Measurements from ENCODE around the gene NUP160.
"Not testable (repeated sequence)": the region's sequence is repeated elsewhere in the genome, so short reads cannot be mapped to it uniquely, and the experiment has no call there.

NUP160 gene

GRCh38 chr11:47788181-47788580 is 60.0 kb downstream of the NUP160 start:
- peak overlapping the region; percentile 38 for H3K27ac Mint-ChIP-seq
- no peaks in the 10 kb centered on the region for H3K27me3 Mint-ChIP-seq
- H3K4me3 Mint-ChIP-seq, result no peak overlapping the region
- no peaks in the 10 kb centered on the region for H3K9me3 Mint-ChIP-seq
- H3K36me3 Mint-ChIP-seq (ENCODE audit: low read depth), result peaks cover 96% of the 10 kb centered on the region
- H3K4me1 Mint-ChIP-seq (ENCODE audit: low read depth), result peaks cover 6% of the 10 kb centered on the region
- DNase-seq, result no peak

- no peaks in the 10 kb centered on the region for H3K27me3 Mint-ChIP-seq
- peaks cover 90% of the 10 kb centered on the region for H3K36me3 Mint-ChIP-seq (ENCODE audit: low read depth)
- DNase-seq, result no peak
- peaks cover 6% of the 10 kb centered on the region for H3K4me1 Mint-ChIP-seq (ENCODE audit: low read depth)
- peak overlapping the region; percentile 29 for H3K27ac Mint-ChIP-seq
- no peak overlapping the region for H3K4me3 Mint-ChIP-seq
- H3K9me3 Mint-ChIP-seq, result no peaks in the 10 kb centered on the region
Observed at GRCh38 chr11:47786373-47786772, 61.8 kb downstream of the NUP160 start.

GRCh38 chr11:47784785-47785381 is 63.3 kb downstream of the NUP160 start:
- no peaks in the 10 kb centered on the region for H3K27me3 Mint-ChIP-seq
- no peak for DNase-seq
- peaks cover 88% of the 10 kb centered on the region for H3K36me3 Mint-ChIP-seq (ENCODE audit: low read depth)
- H3K4me1 Mint-ChIP-seq (ENCODE audit: low read depth), result peaks cover 6% of the 10 kb centered on the region
- H3K27ac Mint-ChIP-seq, result peak overlapping the region; percentile 57
- no peaks in the 10 kb centered on the region for H3K9me3 Mint-ChIP-seq
- no peak overlapping the region for H3K4me3 Mint-ChIP-seq

GRCh38 chr11:47783087-47783610 is 65.0 kb downstream of the NUP160 start:
- Mint-ChIP-seq H3K4me3 (no peak overlapping the region), H3K9me3 (no peaks in the 10 kb centered on the region), H3K36me3 (ENCODE audit: low read depth) (peaks cover 91% of the 10 kb centered on the region), H3K27ac (no peak overlapping the region), H3K27me3 (no peaks in the 10 kb centered on the region), H3K4me1 (ENCODE audit: low read depth) (peaks cover 1% of the 10 kb centered on the region)
- DNase-seq, result no peak

- H3K36me3 Mint-ChIP-seq (ENCODE audit: low read depth), result peaks cover 86% of the 10 kb centered on the region
- H3K4me3 Mint-ChIP-seq, result no peak overlapping the region
- peak overlapping the region; percentile 41 for H3K27ac Mint-ChIP-seq
- no peaks in the 10 kb centered on the region for H3K9me3 Mint-ChIP-seq
- H3K27me3 Mint-ChIP-seq, result no peaks in the 10 kb centered on the region
- no peak for DNase-seq
- peaks cover 1% of the 10 kb centered on the region for H3K4me1 Mint-ChIP-seq (ENCODE audit: low read depth)
Observed at GRCh38 chr11:47778878-47779483, 69.2 kb downstream of the NUP160 start.

GRCh38 chr11:47775240-47775869 is 72.8 kb downstream of the NUP160 start:
- Mint-ChIP-seq H3K36me3 (ENCODE audit: low read depth) (peaks cover 60% of the 10 kb centered on the region), H3K27ac (peak overlapping the region; percentile 32), H3K4me3 (no peak overlapping the region), H3K27me3 (no peaks in the 10 kb centered on the region), H3K9me3 (no peaks in the 10 kb centered on the region), H3K4me1 (ENCODE audit: low read depth) (peaks cover 3% of the 10 kb centered on the region)
- peak; percentile 11 for DNase-seq

- peaks cover 45% of the 10 kb centered on the region for H3K36me3 Mint-ChIP-seq (ENCODE audit: low read depth)
- no peak overlapping the region for H3K27ac Mint-ChIP-seq
Observed at GRCh38 chr11:47773882-47774281, 74.3 kb downstream of the NUP160 start.

GRCh38 chr11:47769556-47769955 is 78.6 kb downstream of the NUP160 start:
- peak overlapping the region; percentile 65 for H3K27ac Mint-ChIP-seq
- not testable (repeated sequence) for H3K9me3 Mint-ChIP-seq, H3K4me3 Mint-ChIP-seq, H3K27me3 Mint-ChIP-seq, DNase-seq
- H3K36me3 Mint-ChIP-seq (ENCODE audit: low read depth), result peaks cover 35% of the 10 kb centered on the region
- H3K4me1 Mint-ChIP-seq (ENCODE audit: low read depth), result peaks cover 20% of the 10 kb centered on the region

More at GRCh38 chr11:47773882-47774281, 74.3 kb downstream of the NUP160 start:
- Mint-ChIP-seq H3K27me3 (no peaks in the 10 kb centered on the region), H3K4me1 (ENCODE audit: low read depth) (peaks cover 5% of the 10 kb centered on the region), H3K4me3 (no peak overlapping the region), H3K9me3 (no peaks in the 10 kb centered on the region)
- DNase-seq, result no peak

GRCh38 chr11:47768101-47768612 is 80.0 kb downstream of the NUP160 start:
- Mint-ChIP-seq H3K27me3 (no peaks in the 10 kb centered on the region), H3K27ac (peak overlapping the region; percentile 100), H3K4me3 (peak overlapping the region; percentile 99), H3K36me3 (ENCODE audit: low read depth) (peaks cover 41% of the 10 kb centered on the region), H3K9me3 (no peaks in the 10 kb centered on the region), H3K4me1 (ENCODE audit: low read depth) (peaks cover 25% of the 10 kb centered on the region)
- peak; percentile 60 for DNase-seq

GRCh38 chr11:47766509-47767227 is 81.5 kb downstream of the NUP160 start:
- Mint-ChIP-seq H3K4me1 (ENCODE audit: low read depth) (peaks cover 25% of the 10 kb centered on the region), H3K4me3 (peak overlapping the region; percentile 99), H3K27me3 (no peaks in the 10 kb centered on the region), H3K27ac (peak overlapping the region; percentile 100), H3K36me3 (ENCODE audit: low read depth) (peaks cover 54% of the 10 kb centered on the region), H3K9me3 (no peaks in the 10 kb centered on the region)
- DNase-seq, result peak; percentile 85

GRCh38 chr11:47765086-47765485 is 83.1 kb downstream of the NUP160 start:
- Mint-ChIP-seq H3K9me3 (no peaks in the 10 kb centered on the region), H3K36me3 (ENCODE audit: low read depth) (peaks cover 70% of the 10 kb centered on the region), H3K4me1 (ENCODE audit: low read depth) (peaks cover 27% of the 10 kb centered on the region), H3K4me3 (peak overlapping the region; percentile 99), H3K27me3 (no peaks in the 10 kb centered on the region), H3K27ac (peak overlapping the region; percentile 98)
- no peak for DNase-seq

GRCh38 chr11:47759291-47759690 is 88.9 kb downstream of the NUP160 start:
- H3K4me3 Mint-ChIP-seq, H3K9me3 Mint-ChIP-seq, H3K27me3 Mint-ChIP-seq: not testable (repeated sequence)
- Mint-ChIP-seq H3K4me1 (ENCODE audit: low read depth) (peaks cover 15% of the 10 kb centered on the region), H3K36me3 (ENCODE audit: low read depth) (peaks cover 93% of the 10 kb centered on the region), H3K27ac (peak overlapping the region; percentile 22)
- DNase-seq, result peak; percentile 21

GRCh38 chr11:47756208-47756607 is 91.9 kb downstream of the NUP160 start:
- Mint-ChIP-seq H3K36me3 (ENCODE audit: low read depth) (peaks cover 96% of the 10 kb centered on the region), H3K9me3 (no peaks in the 10 kb centered on the region), H3K4me1 (ENCODE audit: low read depth) (peaks cover 13% of the 10 kb centered on the region), H3K4me3 (no peak overlapping the region), H3K27ac (no peak overlapping the region), H3K27me3 (no peaks in the 10 kb centered on the region)
- DNase-seq, result no peak

GRCh38 chr11:47750725-47751124 is 97.4 kb downstream of the NUP160 start:
- Mint-ChIP-seq H3K27ac (no peak overlapping the region), H3K4me1 (ENCODE audit: low read depth) (peaks cover 6% of the 10 kb centered on the region), H3K9me3 (no peaks in the 10 kb centered on the region), H3K4me3 (no peak overlapping the region), H3K36me3 (ENCODE audit: low read depth) (peaks cover 90% of the 10 kb centered on the region), H3K27me3 (no peaks in the 10 kb centered on the region)
- DNase-seq, result no peak

All from activated T-cell treated with anti-CD3 and anti-CD28 coated beads, Interleukin-2, amount 50 U/mL, for 24 hours (primary cell).